Activated T-cell treated with anti-CD3 and anti-CD28 coated beads for 1 hour (primary cell): ENCODE measurements around the gene COX6B1.
"Not testable (repeated sequence)": the region's sequence is repeated elsewhere in the genome, so short reads cannot be mapped to it uniquely, and the experiment has no call there.

Experiments
- DNase-seq: peaks from one replicate; pipeline ENCODE4 v3.0.0-alpha.2; 2020; ENCODE audit warnings: low read depth

Gene COX6B1

GRCh38 chr19:35666251-35666913 is 18.3 kb downstream of the COX6B1 start, which contains the start of gene UPK1A:
UPK1A (plus strand) TSS chr19:35666517; CDS start chr19:35666813, 296 bp downstream.
- DNase-seq: no peak

DNA sequence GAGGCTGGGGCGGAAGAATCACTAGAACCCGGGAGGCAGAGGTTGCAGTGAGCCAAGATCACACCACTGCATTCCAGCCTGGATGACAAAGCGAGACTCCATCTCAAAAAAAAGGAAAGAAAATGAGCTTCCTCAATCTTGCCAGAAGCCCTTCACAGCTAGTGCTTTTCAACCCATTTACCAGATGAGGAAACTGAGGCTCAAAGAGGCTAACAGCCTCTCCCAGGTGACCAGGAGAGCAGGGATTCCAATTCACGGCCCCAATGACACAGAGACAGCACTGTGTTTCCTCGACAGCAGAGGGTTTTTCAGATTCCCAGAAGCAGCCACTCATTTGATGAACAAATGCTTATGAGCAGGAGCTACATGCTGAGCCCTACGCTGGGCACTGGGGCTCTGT is 21.4 kb downstream of the COX6B1 start:
- DNase-seq: no peak

DNA sequence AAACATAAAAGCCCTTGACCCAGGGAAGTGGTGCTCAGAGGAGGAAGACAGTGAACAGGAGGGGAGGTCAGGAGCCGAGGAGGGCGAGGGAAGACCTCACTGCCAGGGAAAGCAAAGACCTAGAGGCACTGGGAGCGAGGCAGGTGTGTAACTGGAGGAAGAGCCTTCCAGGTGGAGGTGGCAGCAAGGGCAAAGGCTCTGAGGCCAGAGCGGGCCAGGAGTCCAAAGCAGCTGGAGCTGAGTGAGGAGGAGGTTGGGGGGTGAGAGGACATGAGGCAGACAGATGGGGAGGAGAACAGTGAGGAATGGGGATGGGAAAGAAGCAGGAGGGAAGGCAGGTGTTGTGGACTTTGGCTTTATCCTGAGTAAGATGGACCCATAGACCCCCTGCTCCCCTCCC is 21.9 kb downstream of the COX6B1 start:
- DNase-seq: no peak

DNA sequence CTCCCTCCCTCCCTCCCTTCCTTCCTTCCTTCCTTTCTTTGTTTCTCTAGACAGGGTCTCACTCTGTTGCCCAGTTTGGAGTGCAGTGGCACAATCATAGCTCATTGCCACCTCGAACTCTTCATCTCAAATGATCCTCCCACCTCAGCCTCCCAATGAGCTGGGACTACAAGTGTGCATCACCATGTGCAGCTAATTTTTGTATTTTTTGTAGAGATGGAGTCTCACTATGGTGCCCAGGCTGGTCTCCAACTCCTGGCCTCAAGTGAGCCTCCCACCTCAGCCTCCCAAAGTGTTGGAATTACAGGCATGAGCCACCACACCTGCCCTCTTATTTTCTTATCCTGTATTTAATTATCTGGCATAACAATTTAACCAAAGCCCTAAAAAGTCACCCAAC is 22.6 kb downstream of the COX6B1 start:
- no peak for DNase-seq

GRCh38 chr19:35671818-35672217 is 23.7 kb downstream of the COX6B1 start:
- no peak for DNase-seq

GRCh38 chr19:35673121-35673804 is 25.1 kb downstream of the COX6B1 start:
- peak; percentile 9 for DNase-seq

DNA sequence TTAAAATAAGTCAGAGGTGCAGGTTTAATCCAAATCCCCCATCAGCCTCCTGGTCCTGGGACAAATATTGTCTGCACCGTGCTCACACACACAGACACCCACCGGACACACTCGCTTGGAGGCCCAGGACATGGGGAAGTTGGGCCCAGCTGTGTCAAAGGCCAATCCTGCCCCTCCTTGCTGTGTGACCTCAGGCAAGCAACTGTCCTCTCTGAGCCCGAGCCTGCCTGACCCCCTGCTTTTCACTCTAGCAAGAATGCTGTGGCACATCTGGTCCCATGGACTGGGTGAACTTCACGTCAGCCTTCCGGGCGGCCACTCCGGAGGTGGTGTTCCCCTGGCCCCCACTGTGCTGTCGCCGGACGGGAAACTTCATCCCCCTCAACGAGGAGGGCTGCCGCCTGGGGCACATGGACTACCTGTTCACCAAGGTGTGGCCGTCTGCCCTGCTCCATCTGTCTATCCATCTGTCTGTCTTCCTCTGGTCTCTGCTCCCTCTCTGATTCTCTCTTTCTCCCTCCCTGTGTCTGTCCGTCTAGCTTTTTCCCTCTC is 27.5 kb downstream of the COX6B1 start:
- no peak for DNase-seq

DNA sequence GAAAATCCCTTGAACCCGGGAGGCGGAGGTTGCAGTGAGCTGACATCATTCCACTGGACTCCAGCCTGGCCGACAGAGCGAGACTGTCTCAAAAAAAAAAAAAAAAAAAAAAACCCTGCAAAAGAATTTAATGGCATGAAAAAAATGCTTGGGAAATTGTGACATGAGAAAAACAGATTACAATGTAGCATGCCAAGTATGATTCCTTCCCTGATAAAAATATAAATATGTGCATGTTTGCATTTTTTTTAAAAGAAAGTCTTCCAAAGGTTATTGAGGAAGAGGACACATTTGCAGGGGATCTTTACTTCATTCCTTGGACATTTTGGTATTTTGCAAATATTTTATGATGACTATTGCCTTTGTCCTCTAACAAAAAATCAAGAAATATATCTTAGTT is 41.7 kb downstream of the COX6B1 start:
- DNase-seq: no peak

GRCh38 chr19:35691106-35691505 is 43.0 kb downstream of the COX6B1 start:
- not testable (repeated sequence) for DNase-seq

DNA sequence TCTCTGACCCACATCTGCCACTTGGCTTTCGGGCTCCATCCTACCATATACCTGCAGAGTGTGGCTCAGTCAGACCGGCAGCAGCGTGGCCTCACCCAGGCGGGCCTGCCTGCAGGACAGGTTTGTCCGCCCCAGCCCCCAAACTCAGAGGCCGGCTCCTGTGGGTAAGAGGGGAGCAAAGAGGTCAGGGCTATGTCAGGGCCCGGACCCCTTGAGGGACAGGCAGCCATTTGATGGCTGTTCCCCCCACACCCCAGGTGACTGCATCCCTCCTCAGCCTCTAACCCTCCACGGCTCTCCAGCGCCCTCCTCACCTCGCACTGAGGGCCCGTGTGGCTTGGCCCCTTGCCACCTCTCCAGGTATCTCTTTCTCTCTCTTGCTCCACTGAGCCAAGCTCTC is 43.9 kb downstream of the COX6B1 start:
- DNase-seq: no peak

DNA sequence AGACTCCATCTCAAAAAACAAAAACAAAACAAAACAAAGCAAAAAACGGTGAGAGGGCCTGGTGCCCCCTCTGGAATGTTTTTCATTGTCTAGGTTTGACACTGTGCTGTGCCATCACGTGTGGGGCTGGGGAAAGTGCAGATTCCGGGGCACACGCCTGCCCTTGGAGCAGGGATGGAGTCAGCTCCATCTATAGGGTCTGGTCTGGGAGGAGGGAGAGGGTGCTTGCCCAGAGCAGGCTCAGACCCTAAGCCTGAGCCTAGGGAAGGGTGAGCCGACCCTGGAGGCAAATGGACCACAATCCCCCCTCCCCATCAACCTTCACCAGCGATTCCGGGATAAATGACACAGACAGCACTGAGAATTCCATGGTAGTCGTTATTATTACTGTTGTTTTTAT is 45.3 kb downstream of the COX6B1 start:
- DNase-seq: no peak

DNA sequence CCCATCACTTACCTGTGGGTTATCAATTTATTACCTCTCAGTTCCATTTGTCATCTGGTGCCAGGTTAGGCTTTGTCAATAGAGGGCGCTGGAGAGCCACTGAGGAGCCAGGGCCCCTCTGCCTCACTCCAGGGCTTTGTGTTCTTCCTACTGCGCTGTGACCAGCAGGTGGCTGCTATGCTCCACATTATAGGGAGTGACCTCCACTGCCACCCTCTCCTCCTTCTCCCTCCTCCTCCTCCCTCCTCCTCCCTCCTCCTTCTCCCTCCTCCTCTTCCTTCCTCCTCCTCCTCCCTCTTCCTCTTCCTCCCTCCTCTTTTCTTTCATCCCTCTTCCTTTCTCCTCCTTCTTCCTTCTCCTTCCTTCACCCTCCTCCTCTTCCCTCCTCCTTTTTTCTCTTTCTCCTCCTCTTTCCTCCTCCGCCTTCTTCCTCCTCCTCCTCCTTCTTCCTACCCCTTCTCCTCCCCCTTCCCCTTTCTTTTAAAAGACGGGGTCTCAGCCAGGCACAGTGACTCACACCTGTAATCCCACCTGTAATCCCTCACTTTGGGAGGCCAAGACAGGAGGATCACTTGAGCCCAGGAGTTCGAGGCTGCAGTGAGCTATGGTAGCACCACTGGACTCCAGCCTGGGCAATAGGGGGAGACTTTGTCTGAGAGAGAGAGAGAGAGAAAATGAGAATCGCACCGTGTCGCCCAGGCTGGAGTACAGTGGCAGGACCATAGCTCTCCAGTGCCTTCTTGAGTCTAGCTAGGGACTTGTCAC is 45.9 kb downstream of the COX6B1 start:
- DNase-seq: peak; percentile 82

GRCh38 chr19:35695895-35696422 is 47.8 kb downstream of the COX6B1 start:
- DNase-seq: no peak

GRCh38 chr19:35696835-35697234 is 48.7 kb downstream of the COX6B1 start:
- DNase-seq: no peak

DNA sequence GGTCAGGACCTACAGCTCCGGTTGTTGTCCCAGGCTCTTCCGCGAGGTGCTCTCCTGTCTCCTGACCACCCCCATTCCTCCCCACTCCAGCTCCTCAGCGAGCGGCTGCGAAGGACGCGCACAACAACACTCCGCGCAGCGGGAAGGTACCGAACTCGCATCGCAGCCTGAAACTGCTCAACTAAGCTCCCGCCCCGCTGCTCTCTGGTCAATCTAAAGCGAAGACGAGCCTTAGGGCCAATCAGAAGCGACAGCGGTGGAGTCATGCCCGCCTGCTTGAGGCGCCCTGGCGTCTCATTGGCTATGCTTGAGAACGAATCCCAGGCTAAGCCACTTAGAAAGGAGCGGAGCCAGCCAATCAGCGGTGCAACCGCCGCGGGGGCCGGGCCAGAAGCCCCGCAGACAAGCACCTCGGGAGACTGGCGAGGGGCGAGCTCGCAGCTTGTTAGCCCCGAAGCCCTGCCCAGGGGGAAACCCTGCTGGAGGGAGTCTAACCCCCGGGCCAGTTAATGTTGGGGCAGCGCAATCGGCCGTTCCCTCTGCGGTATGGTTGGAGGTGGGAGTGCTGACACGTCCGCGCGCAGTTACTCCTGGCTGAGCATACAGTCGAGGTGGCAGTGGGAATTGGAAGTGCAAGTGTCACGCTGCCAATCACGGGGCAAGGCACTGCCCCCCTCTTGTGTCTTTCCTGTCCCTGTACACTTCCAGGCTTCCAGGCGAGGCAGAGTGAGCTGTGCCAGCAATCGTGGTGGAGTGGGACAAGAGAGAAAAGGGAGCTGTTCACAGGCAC is 54.3 kb downstream of the COX6B1 start:
- DNase-seq: peak; percentile 80

- no peak for DNase-seq
Measured at GRCh38 chr19:35703343-35703742, 55.2 kb downstream of the COX6B1 start.

DNA sequence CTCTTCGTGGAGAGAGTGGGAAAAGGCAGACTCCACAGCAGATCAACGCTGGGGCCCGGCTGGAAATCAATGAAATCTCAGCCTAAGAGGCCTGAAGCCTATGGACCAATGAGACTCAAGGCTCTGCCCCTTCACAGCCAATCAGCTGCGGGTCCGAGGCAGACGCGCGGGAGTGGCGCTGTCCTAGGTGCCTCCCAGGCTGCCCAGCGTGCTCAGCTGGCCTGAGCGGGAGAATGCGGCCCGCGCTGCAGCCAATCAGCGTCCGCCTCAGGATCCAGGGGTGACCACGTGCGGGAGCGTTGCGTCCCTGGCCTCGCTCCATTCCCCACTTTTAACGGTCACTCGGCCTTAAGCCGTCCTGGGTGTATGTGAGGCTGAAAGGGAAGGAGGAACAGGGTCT is 56.1 kb downstream of the COX6B1 start, which contains the start of gene ZBTB32:
ZBTB32 (plus strand) TSS at position 341 of the 400 bp plus-strand sequence. CDS start 10,069 bp downstream, outside the sequence.
- no peak for DNase-seq
